ENCODE data around the gene NSMCE1.

Gene NSMCE1, protein sequence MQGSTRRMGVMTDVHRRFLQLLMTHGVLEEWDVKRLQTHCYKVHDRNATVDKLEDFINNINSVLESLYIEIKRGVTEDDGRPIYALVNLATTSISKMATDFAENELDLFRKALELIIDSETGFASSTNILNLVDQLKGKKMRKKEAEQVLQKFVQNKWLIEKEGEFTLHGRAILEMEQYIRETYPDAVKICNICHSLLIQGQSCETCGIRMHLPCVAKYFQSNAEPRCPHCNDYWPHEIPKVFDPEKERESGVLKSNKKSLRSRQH

DNA sequence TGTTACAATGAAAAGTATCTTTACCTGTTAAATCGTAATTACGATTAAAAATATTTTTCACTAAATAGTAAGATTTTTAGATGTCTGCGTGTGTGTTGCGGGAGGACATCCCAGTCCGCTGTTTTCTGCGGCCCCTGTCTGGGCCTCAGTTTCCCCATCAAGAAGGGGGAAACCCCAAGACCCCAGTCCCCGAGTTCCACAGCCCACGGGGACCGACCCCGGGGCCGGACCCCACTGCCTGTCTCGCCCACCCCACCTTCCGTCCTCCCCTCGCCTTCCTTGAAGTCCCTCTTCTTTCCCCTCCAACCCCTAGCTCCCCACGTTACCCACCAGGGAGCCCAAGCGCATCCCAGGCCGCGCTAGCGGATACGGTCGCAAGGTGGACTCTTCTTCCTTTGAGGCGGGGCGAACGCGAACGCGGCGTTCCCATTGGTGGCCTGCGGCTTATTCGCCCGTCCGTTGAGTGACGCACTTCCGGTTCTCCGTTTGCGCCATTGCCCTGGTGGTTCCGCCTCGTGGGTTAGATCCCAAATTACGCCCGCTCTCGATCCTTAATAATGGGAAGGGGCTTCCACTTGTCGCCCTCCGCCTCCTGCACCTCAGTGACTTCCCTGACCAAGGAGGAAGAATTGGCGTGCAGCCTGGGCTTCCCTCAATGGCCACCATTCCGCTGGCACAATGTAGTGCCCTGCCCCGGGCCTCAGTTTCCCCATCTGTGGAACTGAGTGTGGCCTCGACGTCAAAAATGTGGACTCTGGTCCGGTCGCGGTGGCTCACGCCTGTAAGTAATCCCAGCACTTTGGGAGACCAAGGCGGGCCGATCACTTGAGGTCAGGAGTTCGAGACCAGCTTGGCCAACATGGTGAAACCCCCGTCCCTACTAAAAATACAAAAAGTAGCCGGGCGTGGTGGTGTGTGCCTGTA, at the start of gene NSMCE1:
Gene NSMCE1 (minus strand): TSS at position 397 of the 924 bp plus-strand sequence. CDS start 11,202 bp downstream, outside the sequence.
- Histone ChIP-seq H3K4me1 (peaks cover 3% of the 10 kb centered on the region; the same call in 1 of the 2 replicates), H3K9me3 (no peaks in the 10 kb centered on the region), H3K27me3 (ENCODE audit: low read depth) (no peaks in the 10 kb centered on the region), H3K36me3 (replicated peaks) (no peaks in the 10 kb centered on the region; the same call in 1 of the 2 replicates), H3K4me3 (peak within 1 kb of the TSS; percentile 87)
- in situ Hi-C loops (cut with MboI; ENCODE audit: low sequenced_read_pairs) = no loop called here
- DNase-seq (ENCODE audit: low spot score in 2 of 2) = peak; percentile 87 to 98

DNA sequence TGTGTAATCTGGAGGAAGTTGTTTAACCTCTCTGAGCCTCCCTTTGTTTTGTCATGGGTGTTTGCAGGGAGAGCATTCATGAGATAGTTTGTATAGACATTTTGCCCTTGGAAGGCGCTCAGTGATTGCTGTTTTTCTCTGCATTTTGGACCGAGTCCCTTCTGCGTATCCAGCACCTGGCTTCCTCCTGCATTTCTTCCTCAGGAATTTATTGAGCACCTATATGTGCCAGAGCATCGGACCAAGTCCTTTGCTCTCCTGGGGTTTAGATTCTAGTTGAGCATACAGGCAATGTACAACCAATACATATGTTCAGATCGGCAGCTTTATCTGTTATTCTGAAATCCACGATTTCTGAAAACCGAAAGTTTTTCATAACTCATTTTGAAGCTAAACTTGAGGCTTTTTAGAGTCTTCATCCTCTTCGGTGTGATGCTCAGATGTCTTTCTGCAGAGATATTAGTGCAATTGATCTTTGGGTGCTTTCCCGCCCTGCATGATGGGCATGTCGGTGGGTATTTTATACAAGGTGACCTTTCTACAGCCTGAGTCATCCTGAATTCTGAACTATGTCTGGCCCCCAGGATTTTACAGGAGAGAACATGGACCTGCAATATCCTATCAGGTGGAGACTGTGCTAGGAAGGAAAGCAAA, 49.3 kb upstream of the NSMCE1 start:
- no peaks in the 10 kb centered on the region for H3K27me3 ChIP-seq (ENCODE audit: low read depth)
- no peak overlapping the region for H3K4me3 ChIP-seq
- no peaks in the 10 kb centered on the region for H3K9me3 ChIP-seq
- in situ Hi-C loops (cut with MboI; ENCODE audit: low sequenced_read_pairs) = no loop called here
- no peak for DNase-seq (ENCODE audit: low spot score in 2 of 2)
- H3K36me3 ChIP-seq (replicated peaks) = no peaks in the 10 kb centered on the region
- peaks cover 3% of the 10 kb centered on the region; the same call in 1 of the 2 replicates for H3K4me1 ChIP-seq

DNA sequence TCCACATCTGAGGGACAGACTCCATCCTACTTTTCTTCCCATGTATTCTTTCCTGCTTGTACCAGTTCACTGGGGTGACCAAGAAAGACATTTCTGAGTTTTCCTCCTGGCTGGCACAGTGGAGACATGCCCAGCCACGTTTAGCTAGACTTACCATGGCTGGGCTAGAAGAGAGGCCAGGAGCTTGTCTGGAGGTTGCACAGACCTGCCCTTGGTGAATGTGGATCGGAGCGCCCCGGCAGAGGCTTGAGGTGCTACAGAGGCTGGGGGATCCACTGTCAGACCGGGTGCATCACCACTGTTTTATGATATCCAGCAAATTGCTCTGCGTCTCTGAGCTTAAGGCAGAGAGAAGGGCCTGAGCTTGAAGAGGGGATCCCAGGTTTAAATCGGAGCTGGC, 48.7 kb upstream of the NSMCE1 start:
- in situ Hi-C loops (cut with MboI; ENCODE audit: low sequenced_read_pairs) = no loop called here
- H3K4me3 ChIP-seq = no peak overlapping the region

DNA sequence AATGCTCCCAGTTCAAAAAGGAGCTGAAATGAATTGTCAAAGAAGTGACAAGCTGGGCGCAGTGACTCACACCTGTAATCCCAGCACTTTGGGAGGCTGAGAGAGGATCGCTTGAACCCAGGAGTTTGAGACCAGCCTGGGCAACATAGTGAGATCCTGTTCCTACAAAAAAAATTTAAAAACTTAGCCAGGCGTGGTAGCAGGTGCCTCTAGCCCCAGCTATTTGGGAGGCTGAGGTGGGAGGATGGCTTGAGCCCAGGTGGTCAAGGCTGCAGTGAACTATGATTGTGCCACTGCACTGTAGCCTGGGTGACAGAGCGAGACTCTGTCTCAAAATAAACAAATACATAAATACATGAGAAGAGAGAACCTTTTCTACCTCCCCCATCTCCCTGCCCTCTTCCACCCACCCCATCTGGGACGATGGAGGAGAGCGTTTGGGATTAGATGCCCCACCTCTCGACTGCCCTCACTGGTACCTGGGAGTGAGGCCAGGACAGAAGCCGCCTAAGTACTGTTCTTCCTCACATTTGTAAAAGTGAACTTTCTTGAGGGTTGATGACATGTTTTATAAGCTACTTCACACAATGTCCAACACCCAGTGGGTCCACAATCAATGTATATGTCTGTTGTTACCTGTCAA, 47.6 kb upstream of the NSMCE1 start:
- peaks cover 3% of the 10 kb centered on the region; the same call in 1 of the 2 replicates for H3K4me1 ChIP-seq
- H3K9me3 ChIP-seq = no peaks in the 10 kb centered on the region
- H3K4me3 ChIP-seq = no peak overlapping the region
- no peaks in the 10 kb centered on the region for H3K27me3 ChIP-seq (ENCODE audit: low read depth)
- no peak for DNase-seq (ENCODE audit: low spot score in 2 of 2)
- in situ Hi-C loops (cut with MboI; ENCODE audit: low sequenced_read_pairs) = no loop called here
- no peaks in the 10 kb centered on the region for H3K36me3 ChIP-seq (replicated peaks)

More for the DNA sequence above, 48.7 kb upstream of the NSMCE1 start:
- Histone ChIP-seq H3K4me1 (peaks cover 3% of the 10 kb centered on the region; the same call in 1 of the 2 replicates), H3K9me3 (no peaks in the 10 kb centered on the region), H3K27me3 (ENCODE audit: low read depth) (no peaks in the 10 kb centered on the region), H3K36me3 (replicated peaks) (no peaks in the 10 kb centered on the region)
- no peak for DNase-seq (ENCODE audit: low spot score in 2 of 2)

DNA sequence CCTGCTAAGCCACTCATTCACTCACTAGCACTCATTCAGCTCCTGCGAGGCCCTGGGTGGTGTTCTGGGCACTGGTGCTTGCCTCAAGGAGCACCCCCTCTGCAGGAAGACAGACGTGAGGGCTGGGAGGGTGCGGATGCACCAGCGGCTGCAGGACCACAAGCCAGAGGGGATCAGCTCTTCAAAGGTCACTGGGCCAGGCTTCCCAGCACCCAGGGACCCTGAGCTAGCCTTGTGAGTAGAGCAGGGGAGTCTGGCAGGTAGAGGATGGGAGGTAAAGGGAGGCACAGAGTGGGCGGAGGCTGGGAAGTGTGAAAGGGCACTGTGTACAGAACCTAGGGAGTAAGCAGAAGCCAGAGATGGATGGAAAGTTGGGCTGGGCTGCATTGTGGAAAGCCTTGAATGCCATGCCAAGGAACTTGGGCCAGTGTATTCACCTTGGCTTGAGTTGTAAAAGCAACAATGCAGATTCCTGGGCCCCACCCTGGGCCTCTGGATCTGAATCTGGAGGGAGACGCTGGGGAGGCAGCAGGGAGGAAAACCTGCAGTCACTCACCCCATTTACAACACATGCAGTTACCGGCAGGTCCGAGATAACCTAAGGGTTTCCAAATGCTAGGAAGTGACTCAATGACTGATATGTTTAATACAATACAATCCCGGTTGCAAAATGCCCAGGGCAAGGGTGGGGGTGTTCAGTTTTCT, 46.9 kb upstream of the NSMCE1 start:
- Histone ChIP-seq H3K27me3 (ENCODE audit: low read depth) (no peaks in the 10 kb centered on the region), H3K4me1 (peaks cover 3% of the 10 kb centered on the region; the same call in 1 of the 2 replicates), H3K9me3 (no peaks in the 10 kb centered on the region), H3K36me3 (replicated peaks) (no peaks in the 10 kb centered on the region), H3K4me3 (0 out of 2 replicates have a peak overlapping the region, but pooled peaks have one; percentile 2)
- DNase-seq (ENCODE audit: low spot score in 2 of 2) = peak in 1 of 2 experiments; percentile 18
- in situ Hi-C loops (cut with MboI; ENCODE audit: low sequenced_read_pairs) = no loop called here

DNA sequence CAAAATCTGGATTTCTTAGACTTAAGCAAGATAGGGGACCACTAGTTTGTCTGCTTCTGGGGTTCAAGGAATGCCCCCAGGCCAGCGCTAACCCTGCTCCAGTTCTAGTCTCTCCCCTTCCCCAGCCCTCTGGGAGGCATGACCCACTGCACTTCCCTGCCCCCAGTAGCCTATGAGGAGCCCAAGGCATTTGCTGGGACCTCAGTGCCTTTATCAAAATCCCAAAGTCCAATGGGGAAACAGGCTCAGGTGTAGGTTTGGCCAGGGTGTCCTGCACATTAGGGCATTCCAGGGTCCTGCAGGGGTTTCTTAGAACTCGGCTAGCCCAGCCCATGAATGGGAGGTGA, 46.4 kb upstream of the NSMCE1 start:
- Histone ChIP-seq H3K4me3 (0 out of 2 replicates have a peak overlapping the region, but pooled peaks have one; percentile 2), H3K36me3 (replicated peaks) (no peaks in the 10 kb centered on the region)
- in situ Hi-C loops (cut with MboI; ENCODE audit: low sequenced_read_pairs) = no loop called here

DNA sequence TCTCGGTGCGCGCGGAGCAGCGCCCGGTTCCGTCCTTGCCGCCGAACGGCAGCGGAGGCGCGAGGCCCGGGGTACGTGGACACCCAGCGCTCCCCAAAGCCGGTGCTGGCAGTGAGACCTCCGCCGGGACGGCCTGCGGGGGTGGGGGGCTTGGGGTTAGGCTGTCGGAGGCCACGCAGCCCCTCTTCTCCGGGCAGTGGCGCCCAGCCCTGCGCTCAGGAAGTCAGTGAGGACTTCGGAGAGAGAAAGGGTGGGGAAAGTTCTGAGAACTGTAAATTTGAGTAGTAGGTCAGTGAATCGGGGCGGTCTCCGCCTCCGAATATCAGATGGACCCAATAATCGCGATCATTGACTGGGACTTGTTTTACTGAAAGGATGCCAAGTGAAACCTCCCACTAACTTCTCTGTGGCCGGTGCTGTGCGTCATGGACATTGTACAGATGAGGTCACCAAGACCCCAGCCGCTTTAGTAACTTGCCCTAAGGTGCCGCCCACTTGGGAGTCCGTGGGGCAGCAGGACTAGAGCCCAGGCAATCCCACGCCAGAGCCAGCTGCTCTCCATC, 45.7 kb upstream of the NSMCE1 start:
- H3K4me3 ChIP-seq = peak overlapping the region; percentile 55
- H3K4me1 ChIP-seq = peaks cover 3% of the 10 kb centered on the region; the same call in 1 of the 2 replicates
- no peaks in the 10 kb centered on the region for H3K36me3 ChIP-seq (replicated peaks)
- in situ Hi-C loops (cut with MboI; ENCODE audit: low sequenced_read_pairs) = no loop called here
- H3K9me3 ChIP-seq = no peaks in the 10 kb centered on the region
- H3K27me3 ChIP-seq (ENCODE audit: low read depth) = no peaks in the 10 kb centered on the region
- peak in 1 of 2 experiments; percentile 31 for DNase-seq (ENCODE audit: low spot score in 2 of 2)

More for the DNA sequence above, 46.4 kb upstream of the NSMCE1 start:
- Histone ChIP-seq H3K9me3 (no peaks in the 10 kb centered on the region), H3K27me3 (ENCODE audit: low read depth) (no peaks in the 10 kb centered on the region), H3K4me1 (peaks cover 3% of the 10 kb centered on the region; the same call in 1 of the 2 replicates)
- no peak for DNase-seq (ENCODE audit: low spot score in 2 of 2)

DNA sequence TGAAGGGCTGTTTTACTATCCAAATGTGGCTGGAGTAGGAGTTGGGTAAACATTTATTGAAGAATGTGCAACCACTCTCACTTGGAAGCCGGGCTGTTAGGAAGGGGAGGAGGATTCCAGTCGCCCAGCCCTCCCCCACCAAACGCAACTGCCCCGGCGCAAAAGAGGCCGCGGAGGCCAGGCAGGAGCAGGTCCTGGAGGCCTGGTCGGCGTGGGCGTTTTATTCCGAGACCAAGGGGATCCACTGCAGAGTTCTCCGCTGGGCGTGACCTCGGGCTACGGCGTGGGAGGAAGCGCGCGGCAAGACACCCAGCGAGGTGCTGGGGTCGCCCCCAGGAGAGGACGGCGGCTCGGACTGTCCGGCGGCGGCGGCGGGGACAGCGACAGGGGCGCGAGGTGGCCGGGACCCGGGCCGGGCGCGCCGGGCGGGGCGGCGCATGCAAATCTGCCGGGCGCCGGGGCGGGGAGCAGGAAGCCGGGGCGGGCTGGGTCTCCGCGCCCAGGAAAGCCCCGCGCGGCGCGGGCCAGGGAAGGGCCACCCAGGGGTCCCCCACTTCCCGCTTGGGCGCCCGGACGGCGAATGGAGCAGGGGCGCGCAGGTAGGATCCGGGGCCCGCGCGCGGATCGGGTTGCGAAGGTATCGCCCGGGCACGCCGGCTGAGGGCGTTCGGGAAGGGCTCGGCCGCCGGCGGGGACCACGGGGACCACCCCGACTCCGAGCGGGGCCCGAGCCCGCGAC, 45.0 kb upstream of the NSMCE1 start, which contains the start of gene IL4R:
Gene IL4R (plus strand): TSS at position 553 of the 739 bp plus-strand sequence. CDS start 26,230 bp downstream, outside the sequence.
- Histone ChIP-seq H3K36me3 (replicated peaks) (no peaks in the 10 kb centered on the region), H3K9me3 (no peaks in the 10 kb centered on the region), H3K4me1 (peaks cover 3% of the 10 kb centered on the region; the same call in 1 of the 2 replicates), H3K4me3 (peak within 1 kb of the TSS; percentile 55), H3K27me3 (ENCODE audit: low read depth) (no peaks in the 10 kb centered on the region)
- in situ Hi-C loops (cut with MboI; ENCODE audit: low sequenced_read_pairs) = no loop called here
- DNase-seq (ENCODE audit: low spot score in 2 of 2) = peak in 1 of 2 experiments; percentile 61

DNA sequence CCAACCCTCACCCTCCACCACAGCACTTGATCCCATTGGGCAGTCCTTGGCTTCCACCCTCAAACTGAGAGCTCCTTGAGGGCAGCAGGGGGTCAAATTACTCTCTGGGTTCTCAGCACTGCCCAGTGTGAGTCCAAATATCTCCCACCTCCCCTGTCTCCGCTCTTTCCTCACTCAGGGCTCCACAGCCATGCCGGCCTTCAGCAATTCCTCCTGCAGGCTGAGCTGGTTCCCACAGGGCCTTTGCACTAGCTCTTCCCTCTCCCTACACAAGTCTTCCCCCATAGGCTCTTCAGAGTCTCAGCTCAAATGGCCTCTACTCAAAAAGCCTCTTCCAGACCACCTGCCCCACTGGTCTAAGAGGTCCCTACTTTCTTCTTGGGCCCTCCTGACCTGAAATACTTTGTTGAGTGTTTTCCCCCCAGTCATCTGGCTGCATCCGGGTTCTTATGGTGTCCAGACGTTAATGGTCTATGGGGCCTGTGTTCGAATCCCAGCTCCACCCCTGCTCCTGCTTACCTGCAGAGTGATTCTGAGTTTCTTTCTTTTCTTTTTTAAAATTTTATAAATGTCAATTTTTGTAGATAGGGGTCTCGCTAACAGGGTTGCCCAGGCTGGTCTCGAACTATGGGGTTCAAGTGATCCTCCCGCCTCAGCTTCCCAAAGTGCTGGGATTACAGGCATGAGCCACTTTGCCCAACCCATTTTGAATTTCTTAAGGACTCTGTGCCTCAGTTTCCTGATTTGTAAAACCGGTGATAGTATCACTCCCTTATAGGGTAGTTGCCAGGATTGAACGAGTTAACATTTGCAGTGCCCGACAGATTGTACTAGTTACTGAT, 44.2 kb upstream of the NSMCE1 start:
- H3K36me3 ChIP-seq (replicated peaks) = no peaks in the 10 kb centered on the region
- H3K4me1 ChIP-seq = peaks cover 3% of the 10 kb centered on the region; the same call in 1 of the 2 replicates
- in situ Hi-C loops (cut with MboI; ENCODE audit: low sequenced_read_pairs) = no loop called here
- H3K4me3 ChIP-seq = peak overlapping the region; percentile 55
- no peaks in the 10 kb centered on the region for H3K27me3 ChIP-seq (ENCODE audit: low read depth)
- DNase-seq (ENCODE audit: low spot score in 2 of 2) = no peak
- no peaks in the 10 kb centered on the region for H3K9me3 ChIP-seq

DNA sequence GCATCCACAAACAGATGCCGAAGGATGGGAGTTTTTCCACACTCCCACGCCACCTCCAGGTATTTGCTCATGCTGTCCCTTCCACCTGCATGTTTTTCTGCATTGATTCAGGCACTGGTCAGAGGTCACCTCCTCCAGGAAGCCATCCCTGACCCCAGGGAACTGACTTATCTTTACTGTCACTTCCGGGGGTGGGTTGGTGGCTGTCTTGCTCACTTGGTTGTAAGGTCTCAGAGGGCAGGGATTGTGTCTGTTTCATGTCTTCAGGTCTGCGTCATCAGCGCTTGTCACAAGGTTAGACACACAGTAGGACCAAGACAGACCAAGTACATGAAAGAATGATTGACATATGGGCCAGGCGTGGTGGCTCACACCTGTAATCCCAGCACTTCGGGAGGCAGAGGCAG, 43.3 kb upstream of the NSMCE1 start:
- Histone ChIP-seq H3K9me3 (no peaks in the 10 kb centered on the region), H3K27me3 (ENCODE audit: low read depth) (no peaks in the 10 kb centered on the region), H3K4me1 (peaks cover 3% of the 10 kb centered on the region; the same call in 1 of the 2 replicates), H3K4me3 (no peak overlapping the region), H3K36me3 (replicated peaks) (no peaks in the 10 kb centered on the region)
- in situ Hi-C loops (cut with MboI; ENCODE audit: low sequenced_read_pairs) = no loop called here
- DNase-seq (ENCODE audit: low spot score in 2 of 2) = no peak

DNA sequence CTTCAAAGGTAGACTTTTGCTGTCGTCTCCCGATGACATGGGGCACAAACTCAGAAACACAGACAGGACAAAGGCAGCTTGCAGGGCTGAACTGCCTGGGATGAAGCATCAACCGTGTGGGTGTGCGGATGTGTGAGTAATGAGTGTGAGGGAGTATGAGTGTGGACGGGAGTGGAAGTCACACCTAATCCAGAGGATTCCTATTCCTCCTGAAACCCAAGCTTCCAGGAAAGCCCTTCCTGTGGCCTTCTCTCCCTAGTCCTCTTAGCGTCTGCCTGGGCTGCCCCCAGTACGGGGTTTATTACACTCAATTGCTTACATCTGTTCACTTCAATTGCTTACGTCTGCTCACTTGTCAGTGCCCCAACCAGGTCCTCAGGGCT, 42.9 kb upstream of the NSMCE1 start:
- Histone ChIP-seq H3K27me3 (ENCODE audit: low read depth) (no peaks in the 10 kb centered on the region), H3K36me3 (replicated peaks) (no peaks in the 10 kb centered on the region), H3K9me3 (no peaks in the 10 kb centered on the region), H3K4me1 (peaks cover 3% of the 10 kb centered on the region; the same call in 1 of the 2 replicates), H3K4me3 (no peak overlapping the region)
- in situ Hi-C loops (cut with MboI; ENCODE audit: low sequenced_read_pairs) = no loop called here
- DNase-seq (ENCODE audit: low spot score in 2 of 2) = no peak

Data from HAP-1 (cell line).